HepG2 (cell line): ENCODE measurements around the gene SHPK. TPM values are rescaled to one million over a fixed set of nuclear protein-coding genes. Genes with fewer than 3 reads are reported as not detected.
A peak's percentile ranks its signal among the peaks of the same experiment; 100 is the strongest.

ENCODE experiments used
- MYC ChIP-seq: sonication (generic); formaldehyde crosslinking; IDR thresholded peaks from 2 replicates; pipeline ENCODE4 v1.9.0; 2021; ENCODE audit warnings: missing genetic modification reagents, borderline replicate concordance
- NCOR1 ChIP-seq: fragments of 200-600 bp; sonication (generic); IDR thresholded peaks from 2 replicates; pipeline ENCODE4 v1.7.0; 2017; ENCODE audit warnings: antibody characterized with exemption, low read length, borderline replicate concordance
- NRL ChIP-seq: sonication (generic); formaldehyde crosslinking; IDR thresholded peaks from 2 replicates; pipeline ENCODE4 v1.5.0; 2020; ENCODE audit warnings: missing genetic modification reagents, mild to moderate bottlenecking, moderate library complexity, borderline replicate concordance
- ZNF556 ChIP-seq: sonication (generic); formaldehyde crosslinking; IDR thresholded peaks from 2 replicates; pipeline ENCODE4 v1.4.0; 2020; ENCODE audit warnings: mild to moderate bottlenecking, missing genetic modification reagents, borderline replicate concordance
- ZNF746 ChIP-seq: sonication (generic); formaldehyde crosslinking; IDR thresholded peaks from 2 replicates; pipeline ENCODE4 v1.8.0; 2022; ENCODE audit warnings: mild to moderate bottlenecking, missing genetic modification reagents
- ZNF747 ChIP-seq: sonication (generic); formaldehyde crosslinking; IDR thresholded peaks from 2 replicates; pipeline ENCODE4 v1.8.1; 2023; ENCODE audit warnings: missing genetic modification reagents, mild to moderate bottlenecking, borderline replicate concordance
- ZNF761 ChIP-seq: sonication (generic); formaldehyde crosslinking; conservative IDR thresholded peaks from 2 replicates; pipeline ENCODE4 v1.4.0; 2020; ENCODE audit warnings: mild to moderate bottlenecking, missing genetic modification reagents
- polyA plus RNA-seq, 8 experiments: library from polyadenylated mRNA; depleted of rRNA in 3 of 8; stranded (reverse) in 7 of 8; unstranded in 1 of 8; fragments of >200 nt; fragmentation: Illumina TruSeq in 4 of 8; extraction: Trizol in 4 of 8; gene quantifications; 2 replicates each; pipeline versions ENCODE4 v1.2.1 to v1.2.3, GENCODE V29; 2011 to 2016; ENCODE audit warnings: low read depth in 4 of 8, missing spikeins in 1 of 8, mixed read lengths in 1 of 8; ENCODE audit not compliant: insufficient read depth in 1 of 8
- total RNA-seq, 5 experiments: library from RNA; depleted of rRNA; stranded (reverse); fragments of >200 nt; fragmentation: Illumina TruSeq; extraction: Trizol; gene quantifications; 2 replicates each; pipeline ENCODE4 v1.2.3, GENCODE V29; 2016; ENCODE audit warnings: low read depth in 1 of 5
- TF ChIP-seq, protein P1 (sequence below), 2 experiments: fragments of 450-650 bp in 1 of 2; sonication (generic) in 1 of 2; formaldehyde crosslinking in 1 of 2; IDR thresholded peaks; 2 replicates each; pipeline versions ENCODE4 v1.6.1 to v1.8.0; 2016 to 2022; ENCODE audit warnings: antibody characterized with exemption in 1 of 2, mild to moderate bottlenecking in 1 of 2, missing genetic modification reagents in 1 of 2
- TF ChIP-seq, protein P2 (sequence below): sonication (generic); formaldehyde crosslinking; conservative IDR thresholded peaks from 2 replicates; pipeline ENCODE4 v1.4.0; 2020; ENCODE audit warnings: missing genetic modification reagents
- TF ChIP-seq, protein P3 (sequence below), 2 experiments: sonication (generic) in 1 of 2; formaldehyde crosslinking in 1 of 2; IDR thresholded peaks; 2 replicates each; pipeline versions ENCODE4 v1.4.0 to v1.6.1; 2018 to 2020; ENCODE audit warnings: missing genetic modification reagents in 2 of 2, borderline replicate concordance in 1 of 2, low read depth in 1 of 2, mild to moderate bottlenecking in 1 of 2, missing biosample characterization in 1 of 2
- TF ChIP-seq, protein P4 (sequence below): sonication (generic); formaldehyde crosslinking; IDR thresholded peaks from 2 replicates; pipeline ENCODE4 v1.4.0; 2020; ENCODE audit warnings: missing genetic modification reagents, low read depth, mild to moderate bottlenecking, borderline replicate concordance

Gene SHPK
- total and polyA plus RNA-seq, 2 of the 13 experiments (the other 11 are each of a cell fraction or from before 2014, with no cell fraction given), result 16.2 to 30.9 TPM

DNA sequence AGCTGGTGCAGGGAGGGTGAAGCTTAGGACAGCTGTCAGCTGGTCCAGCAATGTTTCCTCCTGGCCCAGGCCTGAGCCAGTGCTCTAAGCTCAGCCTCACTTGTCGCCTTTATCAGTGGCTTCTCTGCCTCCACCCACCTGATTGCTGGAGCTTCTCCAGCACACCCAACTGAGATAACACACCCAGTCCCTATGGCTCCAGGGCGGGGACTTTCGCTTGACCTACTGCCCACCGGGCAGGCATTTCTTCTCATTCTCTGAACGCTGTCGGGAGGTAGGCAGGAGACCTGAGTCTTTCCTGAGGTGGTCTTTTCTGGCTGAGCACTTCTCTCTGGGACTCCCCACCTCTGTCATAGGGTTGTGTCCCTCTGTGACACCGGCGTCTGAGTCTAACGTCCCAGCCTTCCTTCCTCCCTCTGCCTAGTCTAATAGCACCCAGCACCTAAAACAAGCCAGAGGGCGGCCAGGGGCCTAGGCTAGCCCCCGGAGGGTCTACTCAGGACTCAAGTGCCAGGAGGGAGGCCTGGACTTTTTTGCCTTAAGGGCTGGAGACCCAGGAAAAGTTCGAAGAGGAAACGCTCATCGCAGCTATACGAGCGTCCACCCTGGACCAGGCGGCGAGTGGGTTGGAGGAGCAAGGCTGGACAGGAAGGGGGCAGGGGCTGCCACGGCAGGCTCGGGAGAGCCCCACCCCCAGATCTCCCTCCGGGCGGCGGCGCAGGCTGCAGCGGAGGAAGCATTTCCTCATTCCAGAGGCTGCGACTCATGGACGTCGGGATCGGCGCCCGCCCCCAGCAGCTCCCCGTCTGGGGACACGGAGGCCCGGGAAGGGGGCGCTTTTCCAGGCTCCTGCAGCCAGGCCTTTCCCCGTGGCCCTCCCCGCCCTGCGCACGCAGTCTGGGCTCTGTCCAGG, 31.6 kb upstream of the SHPK start (continued):
- TF ChIP-seq, protein P1, sequence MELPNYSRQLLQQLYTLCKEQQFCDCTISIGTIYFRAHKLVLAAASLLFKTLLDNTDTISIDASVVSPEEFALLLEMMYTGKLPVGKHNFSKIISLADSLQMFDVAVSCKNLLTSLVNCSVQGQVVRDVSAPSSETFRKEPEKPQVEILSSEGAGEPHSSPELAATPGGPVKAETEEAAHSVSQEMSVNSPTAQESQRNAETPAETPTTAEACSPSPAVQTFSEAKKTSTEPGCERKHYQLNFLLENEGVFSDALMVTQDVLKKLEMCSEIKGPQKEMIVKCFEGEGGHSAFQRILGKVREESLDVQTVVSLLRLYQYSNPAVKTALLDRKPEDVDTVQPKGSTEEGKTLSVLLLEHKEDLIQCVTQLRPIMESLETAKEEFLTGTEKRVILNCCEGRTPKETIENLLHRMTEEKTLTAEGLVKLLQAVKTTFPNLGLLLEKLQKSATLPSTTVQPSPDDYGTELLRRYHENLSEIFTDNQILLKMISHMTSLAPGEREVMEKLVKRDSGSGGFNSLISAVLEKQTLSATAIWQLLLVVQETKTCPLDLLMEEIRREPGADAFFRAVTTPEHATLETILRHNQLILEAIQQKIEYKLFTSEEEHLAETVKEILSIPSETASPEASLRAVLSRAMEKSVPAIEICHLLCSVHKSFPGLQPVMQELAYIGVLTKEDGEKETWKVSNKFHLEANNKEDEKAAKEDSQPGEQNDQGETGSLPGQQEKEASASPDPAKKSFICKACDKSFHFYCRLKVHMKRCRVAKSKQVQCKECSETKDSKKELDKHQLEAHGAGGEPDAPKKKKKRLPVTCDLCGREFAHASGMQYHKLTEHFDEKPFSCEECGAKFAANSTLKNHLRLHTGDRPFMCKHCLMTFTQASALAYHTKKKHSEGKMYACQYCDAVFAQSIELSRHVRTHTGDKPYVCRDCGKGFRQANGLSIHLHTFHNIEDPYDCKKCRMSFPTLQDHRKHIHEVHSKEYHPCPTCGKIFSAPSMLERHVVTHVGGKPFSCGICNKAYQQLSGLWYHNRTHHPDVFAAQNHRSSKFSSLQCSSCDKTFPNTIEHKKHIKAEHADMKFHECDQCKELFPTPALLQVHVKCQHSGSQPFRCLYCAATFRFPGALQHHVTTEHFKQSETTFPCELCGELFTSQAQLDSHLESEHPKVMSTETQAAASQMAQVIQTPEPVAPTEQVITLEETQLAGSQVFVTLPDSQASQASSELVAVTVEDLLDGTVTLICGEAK (IDR thresholded peaks at IDR 0.05), result no peak
- TF ChIP-seq, protein P1 (CRISPR knock-in tag; IDR thresholded peaks at IDR 0.05), result 0 out of 2 replicates have a peak, but pooled peaks have one; percentile 0
- TF ChIP-seq MYC (CRISPR knock-in tag) (peak; percentile 24; the same call in 1 of the 2 replicates), NCOR1 (peak; percentile 43; the same call in 1 of the 2 replicates), ZNF761 (CRISPR knock-in tag) (peak; percentile 8; the same call in 1 of the 2 replicates), ZNF556 (CRISPR knock-in tag) (0 out of 2 replicates have a peak, but pooled peaks have one; percentile 11), NRL (CRISPR knock-in tag) (peak; percentile 47; the same call in 1 of the 2 replicates), ZNF747 (CRISPR knock-in tag) (peak; percentile 42; the same call in 1 of the 2 replicates), ZNF746 (CRISPR knock-in tag) (peak; percentile 22; the same call in 1 of the 2 replicates)
- TF ChIP-seq, protein P2, sequence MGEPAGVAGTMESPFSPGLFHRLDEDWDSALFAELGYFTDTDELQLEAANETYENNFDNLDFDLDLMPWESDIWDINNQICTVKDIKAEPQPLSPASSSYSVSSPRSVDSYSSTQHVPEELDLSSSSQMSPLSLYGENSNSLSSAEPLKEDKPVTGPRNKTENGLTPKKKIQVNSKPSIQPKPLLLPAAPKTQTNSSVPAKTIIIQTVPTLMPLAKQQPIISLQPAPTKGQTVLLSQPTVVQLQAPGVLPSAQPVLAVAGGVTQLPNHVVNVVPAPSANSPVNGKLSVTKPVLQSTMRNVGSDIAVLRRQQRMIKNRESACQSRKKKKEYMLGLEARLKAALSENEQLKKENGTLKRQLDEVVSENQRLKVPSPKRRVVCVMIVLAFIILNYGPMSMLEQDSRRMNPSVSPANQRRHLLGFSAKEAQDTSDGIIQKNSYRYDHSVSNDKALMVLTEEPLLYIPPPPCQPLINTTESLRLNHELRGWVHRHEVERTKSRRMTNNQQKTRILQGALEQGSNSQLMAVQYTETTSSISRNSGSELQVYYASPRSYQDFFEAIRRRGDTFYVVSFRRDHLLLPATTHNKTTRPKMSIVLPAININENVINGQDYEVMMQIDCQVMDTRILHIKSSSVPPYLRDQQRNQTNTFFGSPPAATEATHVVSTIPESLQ, result no peak
- TF ChIP-seq, protein P3, sequence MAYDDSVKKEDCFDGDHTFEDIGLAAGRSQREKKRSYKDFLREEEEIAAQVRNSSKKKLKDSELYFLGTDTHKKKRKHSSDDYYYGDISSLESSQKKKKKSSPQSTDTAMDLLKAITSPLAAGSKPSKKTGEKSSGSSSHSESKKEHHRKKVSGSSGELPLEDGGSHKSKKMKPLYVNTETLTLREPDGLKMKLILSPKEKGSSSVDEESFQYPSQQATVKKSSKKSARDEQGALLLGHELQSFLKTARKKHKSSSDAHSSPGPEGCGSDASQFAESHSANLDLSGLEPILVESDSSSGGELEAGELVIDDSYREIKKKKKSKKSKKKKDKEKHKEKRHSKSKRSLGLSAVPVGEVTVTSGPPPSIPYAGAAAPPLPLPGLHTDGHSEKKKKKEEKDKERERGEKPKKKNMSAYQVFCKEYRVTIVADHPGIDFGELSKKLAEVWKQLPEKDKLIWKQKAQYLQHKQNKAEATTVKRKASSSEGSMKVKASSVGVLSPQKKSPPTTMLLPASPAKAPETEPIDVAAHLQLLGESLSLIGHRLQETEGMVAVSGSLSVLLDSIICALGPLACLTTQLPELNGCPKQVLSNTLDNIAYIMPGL (CRISPR knock-in tag; IDR thresholded peaks at IDR 0.05; ENCODE audit: borderline replicate concordance in 1 of 2, low read depth in 1 of 2), result peak in 1 of 2 experiments; percentile 47; a peak in 1 of 4 replicates
- TF ChIP-seq, protein P4, sequence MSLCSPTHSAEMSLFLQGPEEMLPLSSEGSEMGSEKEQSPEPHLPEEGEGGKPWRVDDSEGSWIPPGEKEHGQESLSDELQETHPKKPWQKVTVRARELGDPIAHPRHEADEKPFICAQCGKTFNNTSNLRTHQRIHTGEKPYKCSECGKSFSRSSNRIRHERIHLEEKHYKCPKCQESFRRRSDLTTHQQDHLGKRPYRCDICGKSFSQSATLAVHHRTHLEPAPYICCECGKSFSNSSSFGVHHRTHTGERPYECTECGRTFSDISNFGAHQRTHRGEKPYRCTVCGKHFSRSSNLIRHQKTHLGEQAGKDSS (CRISPR knock-in tag), result no peak; the same call in 1 of the 2 replicates
